Panc1 (cell line): ENCODE results near the gene GRIA4. TPM values are rescaled to one million over a fixed set of nuclear protein-coding genes. Genes with fewer than 3 reads are reported as not detected.

ENCODE experiments used
- ATAC-seq: fragments of 200-7000 bp; cut with Tn5 transposase; 2 replicates; pipeline ENCODE4 v1.9.1; 2020; ENCODE audit warnings: mild to moderate bottlenecking, moderate library complexity
- BruUV-seq: library from RNA; stranded (reverse); fragments of 400-500 nt; replicated peaks from 2 replicates; lab custom pipeline; 2021; lab: Mats Ljungman, UMichigan
- CTCF ChIA-PET: fragments of 300-600 bp; sonication (Branson Sonifier 250); formaldehyde crosslinking; loops from one replicate; lab custom pipeline; 2022; ENCODE audit warnings: antibody characterized with exemption; lab: Charles Lee
- POLR2A ChIA-PET: fragments of 300-600 bp; sonication (Branson Sonifier 250); formaldehyde crosslinking; loops from one replicate; lab custom pipeline; 2022; ENCODE audit warnings: antibody characterized with exemption; lab: Charles Lee
- DNase-seq: peaks from one replicate; pipeline ENCODE4 v3.0.0-alpha.2; 2010; ENCODE audit warnings: low read depth, low spot score
- H3K27ac ChIP-seq: 2 replicates; pipeline ENCODE4 v1.5.1; 2011; ENCODE audit warnings: mild to moderate bottlenecking, low read length, inconsistent platforms
- H3K27me3 ChIP-seq: fragments of 200-500 bp; sonication (Bioruptor generic); 2 replicates; pipeline ENCODE4 v1.6.0; 2014; ENCODE audit warnings: low read length, inconsistent platforms; ENCODE audit not compliant: control insufficient read depth, insufficient read depth
- H3K36me3 ChIP-seq: fragments of 200-500 bp; sonication (Bioruptor generic); 2 replicates; pipeline ENCODE4 v1.5.1; 2014; ENCODE audit warnings: inconsistent platforms, mild to moderate bottlenecking, low read length, moderate library complexity; ENCODE audit not compliant: control insufficient read depth, insufficient read depth
- H3K4me1 ChIP-seq: 2 replicates; pipeline ENCODE4 v1.5.1; 2011; ENCODE audit warnings: inconsistent platforms, mild to moderate bottlenecking, low read length, moderate library complexity; ENCODE audit not compliant: control insufficient read depth, insufficient read depth
- H3K4me3 ChIP-seq, 2 experiments: 2 replicates each; pipeline ENCODE4 v1.5.1; 2011 to 2012; ENCODE audit warnings: low read depth in 2 of 2, low read length in 2 of 2, mild to moderate bottlenecking in 2 of 2, inconsistent platforms in 1 of 2, moderate library complexity in 1 of 2
- H3K9me3 ChIP-seq: fragments of 200-500 bp; sonication (Bioruptor generic); 2 replicates; pipeline ENCODE4 v1.5.1; 2014; ENCODE audit warnings: low read depth, mild to moderate bottlenecking, inconsistent platforms, low read length, moderate library complexity; ENCODE audit not compliant: control insufficient read depth, insufficient read depth
- POLR2AphosphoS5 ChIP-seq: IDR thresholded peaks from 2 replicates; pipeline ENCODE4 v1.6.1; 2012; ENCODE audit warnings: mild to moderate bottlenecking, low read depth, low read length, moderate library complexity
- SIN3A ChIP-seq: IDR thresholded peaks from 2 replicates; pipeline ENCODE4 v1.6.1; 2012; ENCODE audit warnings: low read depth, mild to moderate bottlenecking, low read length, moderate library complexity, borderline replicate concordance; ENCODE audit not compliant: insufficient read depth
- TCF7L2 ChIP-seq: IDR thresholded peaks from 2 replicates; pipeline ENCODE4 v1.6.1; 2011; ENCODE audit warnings: mild to moderate bottlenecking, low read depth, low read length, inconsistent platforms
- in situ Hi-C: cut with HindIII; loops from 2 replicates; pipeline ENCODE4 v1.10.0; 2016; ENCODE audit warnings: low sequenced_read_pairs, low pct_unique_long_range_greater_than_20kb
- intact Hi-C: fragments of 100-400 bp; cut with micrococcal nuclease; formaldehyde crosslinking; loops from one replicate; pipeline ENCODE4 v1.10.0; 2022; ENCODE audit not compliant: unreplicated experiment
- total RNA-seq: library from RNA; stranded (reverse); gene quantifications from one replicate; pipeline ENCODE4 v1.2.1, GENCODE V29; 2021; ENCODE audit not compliant: unreplicated experiment
- TF ChIP-seq, protein P1 (sequence below), 2 experiments: IDR thresholded peaks; 2 replicates each; pipeline ENCODE4 v1.6.1; 2011 to 2012; ENCODE audit warnings: low read depth in 2 of 2, control low read depth in 1 of 2, low read length in 1 of 2, mild to moderate bottlenecking in 1 of 2, moderate library complexity in 1 of 2; ENCODE audit not compliant: insufficient read depth in 1 of 2
- TF ChIP-seq, protein P2 (sequence below): fragments of 450-650 bp; IDR thresholded peaks from 2 replicates; pipeline ENCODE4 v1.5.1; 2017; ENCODE audit warnings: mild to moderate bottlenecking

GRIA4 gene
- total RNA-seq, 1 experiment from 2014 or later: not detected

DNA sequence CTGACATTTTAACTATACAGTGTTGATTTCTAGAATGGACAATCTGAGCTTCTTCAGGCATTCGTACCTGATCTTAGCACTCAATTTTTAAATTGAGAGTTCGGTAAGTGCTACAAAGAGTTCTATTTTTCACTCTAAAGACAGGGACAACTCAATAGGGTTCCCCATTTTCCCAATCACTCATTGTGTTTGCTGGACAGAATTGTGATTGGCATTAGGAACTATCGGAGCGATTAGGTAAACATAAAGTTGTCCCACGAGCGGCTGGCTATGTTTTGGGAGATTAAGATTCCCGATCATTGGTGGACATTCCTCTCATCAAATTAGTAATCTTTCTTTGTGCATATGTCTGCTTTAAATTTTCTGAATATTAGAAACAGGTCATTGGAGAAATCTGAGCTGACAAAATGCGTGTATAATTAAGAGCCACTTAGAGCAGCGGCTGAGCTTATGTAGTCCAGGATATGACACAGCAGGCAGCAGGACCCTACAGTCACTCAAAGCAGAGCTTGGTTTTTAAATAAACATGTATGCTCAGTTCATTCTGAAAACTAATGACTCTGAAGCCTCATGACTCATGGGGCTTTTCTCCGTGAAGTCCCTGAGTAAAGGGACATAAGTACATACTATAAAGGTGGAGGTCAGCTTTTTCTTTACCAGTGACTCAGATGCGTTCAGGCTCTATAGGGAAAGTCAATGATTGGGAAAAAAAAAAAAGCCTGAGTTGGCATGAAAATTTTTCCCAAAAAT lies 109.4 kb downstream of the GRIA4 start:
- Histone ChIP-seq H3K4me1 (peaks cover 13% of the 10 kb centered on the region), H3K27me3 (no peaks in the 10 kb centered on the region), H3K36me3 (no peaks in the 10 kb centered on the region), H3K9me3 (no peaks in the 10 kb centered on the region; the same call in 1 of the 2 replicates), H3K4me3 (peak overlapping the region; percentile 33 to 56), H3K27ac (peak overlapping the region; percentile 67)
- ChIA-PET CTCF (no interaction called here), POLR2A (interaction anchor here (0.6 to 0.7 kb wide), 2 partner anchors 60 to 203 kb away, joined by 3 to 7 read pairs; no protein-coding TSS in a partner anchor)
- in situ Hi-C loops (no loop called here), intact Hi-C loops (no loop called here)
- ATAC-seq: peak; percentile 98
- BruUV-seq: no TSS peak
- TF ChIP-seq POLR2AphosphoS5 (peak; percentile 32; the same call in 1 of the 2 replicates), TCF7L2 (no peak)
- peak; percentile 90 for DNase-seq

DNA sequence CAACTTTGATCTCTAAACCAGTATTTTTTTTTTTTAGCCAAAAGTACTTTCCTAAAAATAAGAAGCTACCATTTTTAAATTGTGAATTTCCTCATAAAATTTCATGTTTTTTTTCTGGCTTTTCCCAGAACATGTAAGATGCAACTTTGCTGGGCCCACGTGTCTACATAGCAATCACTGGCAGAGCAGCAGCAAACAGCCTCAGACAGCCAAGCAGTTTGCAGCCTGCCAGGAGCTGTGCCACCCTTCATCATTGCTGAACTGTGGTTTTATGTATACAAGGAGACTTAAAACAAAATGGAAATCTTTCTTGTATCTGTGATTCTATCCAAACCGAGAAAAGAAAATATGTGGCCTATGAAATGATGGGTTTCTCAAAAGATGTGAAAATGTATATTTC lies 110.2 kb downstream of the GRIA4 start:
- intact Hi-C loops: no loop called here
- BruUV-seq: no TSS peak
- TF ChIP-seq SIN3A (no peak), TCF7L2 (no peak), POLR2AphosphoS5 (no peak)
- TF ChIP-seq, protein P1, sequence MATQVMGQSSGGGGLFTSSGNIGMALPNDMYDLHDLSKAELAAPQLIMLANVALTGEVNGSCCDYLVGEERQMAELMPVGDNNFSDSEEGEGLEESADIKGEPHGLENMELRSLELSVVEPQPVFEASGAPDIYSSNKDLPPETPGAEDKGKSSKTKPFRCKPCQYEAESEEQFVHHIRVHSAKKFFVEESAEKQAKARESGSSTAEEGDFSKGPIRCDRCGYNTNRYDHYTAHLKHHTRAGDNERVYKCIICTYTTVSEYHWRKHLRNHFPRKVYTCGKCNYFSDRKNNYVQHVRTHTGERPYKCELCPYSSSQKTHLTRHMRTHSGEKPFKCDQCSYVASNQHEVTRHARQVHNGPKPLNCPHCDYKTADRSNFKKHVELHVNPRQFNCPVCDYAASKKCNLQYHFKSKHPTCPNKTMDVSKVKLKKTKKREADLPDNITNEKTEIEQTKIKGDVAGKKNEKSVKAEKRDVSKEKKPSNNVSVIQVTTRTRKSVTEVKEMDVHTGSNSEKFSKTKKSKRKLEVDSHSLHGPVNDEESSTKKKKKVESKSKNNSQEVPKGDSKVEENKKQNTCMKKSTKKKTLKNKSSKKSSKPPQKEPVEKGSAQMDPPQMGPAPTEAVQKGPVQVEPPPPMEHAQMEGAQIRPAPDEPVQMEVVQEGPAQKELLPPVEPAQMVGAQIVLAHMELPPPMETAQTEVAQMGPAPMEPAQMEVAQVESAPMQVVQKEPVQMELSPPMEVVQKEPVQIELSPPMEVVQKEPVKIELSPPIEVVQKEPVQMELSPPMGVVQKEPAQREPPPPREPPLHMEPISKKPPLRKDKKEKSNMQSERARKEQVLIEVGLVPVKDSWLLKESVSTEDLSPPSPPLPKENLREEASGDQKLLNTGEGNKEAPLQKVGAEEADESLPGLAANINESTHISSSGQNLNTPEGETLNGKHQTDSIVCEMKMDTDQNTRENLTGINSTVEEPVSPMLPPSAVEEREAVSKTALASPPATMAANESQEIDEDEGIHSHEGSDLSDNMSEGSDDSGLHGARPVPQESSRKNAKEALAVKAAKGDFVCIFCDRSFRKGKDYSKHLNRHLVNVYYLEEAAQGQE (IDR thresholded peaks at IDR 0.05; ENCODE audit: insufficient read depth in 1 of 2, low read depth in 2 of 2, low read length in 1 of 2): no peak
- TF ChIP-seq, protein P2, sequence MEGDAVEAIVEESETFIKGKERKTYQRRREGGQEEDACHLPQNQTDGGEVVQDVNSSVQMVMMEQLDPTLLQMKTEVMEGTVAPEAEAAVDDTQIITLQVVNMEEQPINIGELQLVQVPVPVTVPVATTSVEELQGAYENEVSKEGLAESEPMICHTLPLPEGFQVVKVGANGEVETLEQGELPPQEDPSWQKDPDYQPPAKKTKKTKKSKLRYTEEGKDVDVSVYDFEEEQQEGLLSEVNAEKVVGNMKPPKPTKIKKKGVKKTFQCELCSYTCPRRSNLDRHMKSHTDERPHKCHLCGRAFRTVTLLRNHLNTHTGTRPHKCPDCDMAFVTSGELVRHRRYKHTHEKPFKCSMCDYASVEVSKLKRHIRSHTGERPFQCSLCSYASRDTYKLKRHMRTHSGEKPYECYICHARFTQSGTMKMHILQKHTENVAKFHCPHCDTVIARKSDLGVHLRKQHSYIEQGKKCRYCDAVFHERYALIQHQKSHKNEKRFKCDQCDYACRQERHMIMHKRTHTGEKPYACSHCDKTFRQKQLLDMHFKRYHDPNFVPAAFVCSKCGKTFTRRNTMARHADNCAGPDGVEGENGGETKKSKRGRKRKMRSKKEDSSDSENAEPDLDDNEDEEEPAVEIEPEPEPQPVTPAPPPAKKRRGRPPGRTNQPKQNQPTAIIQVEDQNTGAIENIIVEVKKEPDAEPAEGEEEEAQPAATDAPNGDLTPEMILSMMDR: no peak
- ChIA-PET POLR2A (no interaction called here), CTCF (no interaction called here)
- peaks cover 13% of the 10 kb centered on the region for H3K4me1 ChIP-seq
- ATAC-seq (no peak), DNase-seq (no peak)
- no peak overlapping the region for H3K4me3 ChIP-seq
- no peaks in the 10 kb centered on the region for H3K27me3 ChIP-seq
- in situ Hi-C loops: no loop called here
- 0 out of 2 replicates have a peak overlapping the region, but pooled peaks have one; percentile 53 for H3K27ac ChIP-seq
- no peaks in the 10 kb centered on the region; the same call in 1 of the 2 replicates for H3K9me3 ChIP-seq
- no peaks in the 10 kb centered on the region for H3K36me3 ChIP-seq

DNA sequence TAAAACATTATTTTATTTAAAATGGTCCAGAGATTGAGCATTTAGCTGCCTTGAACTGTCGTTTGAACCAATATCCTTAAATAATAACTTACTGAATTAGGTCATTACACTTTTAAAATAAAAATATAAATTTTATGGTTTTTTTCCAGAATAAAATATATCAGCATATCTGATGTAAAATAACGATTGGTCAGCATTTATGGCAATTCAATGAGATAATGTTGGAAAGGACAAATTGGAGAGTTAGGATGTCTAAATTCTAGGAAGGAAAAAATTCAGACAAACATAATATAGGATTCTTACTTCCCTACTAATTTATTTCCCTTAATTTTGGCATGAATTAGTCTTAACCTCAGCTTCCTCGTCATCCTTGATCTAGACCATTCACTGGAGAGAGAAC lies 113.4 kb downstream of the GRIA4 start:
- Histone ChIP-seq H3K4me3 (no peak overlapping the region), H3K27ac (no peak overlapping the region), H3K36me3 (no peaks in the 10 kb centered on the region), H3K9me3 (no peaks in the 10 kb centered on the region; the same call in 1 of the 2 replicates), H3K4me1 (peaks cover 13% of the 10 kb centered on the region), H3K27me3 (no peaks in the 10 kb centered on the region)
- no TSS peak for BruUV-seq
- CTCF ChIA-PET: no interaction called here
- intact Hi-C loops: no loop called here
- TF ChIP-seq, protein P1 (IDR thresholded peaks at IDR 0.05; ENCODE audit: insufficient read depth in 1 of 2, low read depth in 2 of 2, low read length in 1 of 2): no peak
- TF ChIP-seq SIN3A (no peak), POLR2AphosphoS5 (no peak), TCF7L2 (no peak)
- TF ChIP-seq, protein P2: no peak
- ATAC-seq (no peak), DNase-seq (no peak)
- POLR2A ChIA-PET: no interaction called here
- in situ Hi-C loops: no loop called here
